Left ventricle myocardium inferior (tissue), 1 donor: ENCODE measurements around the gene HCN2. TPM values are rescaled to one million over a fixed set of nuclear protein-coding genes. Genes with fewer than 3 reads are reported as not detected.
"Not testable (repeated sequence)": the region's sequence is repeated elsewhere in the genome, so short reads cannot be mapped to it uniquely, and the experiment has no call there.

Experiments used
- DNase-seq: peaks from one replicate; pipeline ENCODE4 v3.0.0-alpha.2; 2020
- H3K27ac ChIP-seq: fragments of 200-600 bp; replicated peaks from 2 replicates; pipeline ENCODE4 v1.8.0; 2021
- H3K27me3 ChIP-seq: fragments of 200-600 bp; 2 replicates; pipeline ENCODE4 v1.8.0; 2021; ENCODE audit warnings: low read depth
- H3K36me3 ChIP-seq: fragments of 200-600 bp; 2 replicates; pipeline ENCODE4 v1.8.0; 2021
- H3K4me1 ChIP-seq: fragments of 200-600 bp; 2 replicates; pipeline ENCODE4 v1.8.0; 2021
- H3K4me3 ChIP-seq: fragments of 200-600 bp; 2 replicates; pipeline ENCODE4 v1.8.0; 2021; ENCODE audit warnings: mild to moderate bottlenecking, moderate library complexity
- H3K9me3 ChIP-seq: fragments of 200-600 bp; replicated peaks from 2 replicates; pipeline ENCODE4 v1.8.0; 2021
- CTCF ChIP-seq: fragments of 200-600 bp; IDR thresholded peaks from 2 replicates; pipeline ENCODE4 v1.8.0; 2021; ENCODE audit warnings: antibody characterized with exemption, mild to moderate bottlenecking, borderline replicate concordance
- intact Hi-C: fragments of 100-400 bp; cut with micrococcal nuclease; formaldehyde crosslinking; loops from one replicate; pipeline ENCODE4 v1.11.0; 2022
- total RNA-seq: library from RNA; stranded (reverse); fragmentation: NEBNext Ultra II Directional; extraction: Animal tissue kit (Norgen Biotek cat#: 25700); gene quantifications from one replicate; pipeline ENCODE4 v1.2.1, GENCODE V29; 2021
- donor health status: DM: no; HTN: yes; CAD: no; lungs with severe emphysema.

HCN2 gene
- total RNA-seq, 1 donor from 2014 or later: 21.9 TPM

GRCh38 chr19:602391-603301 lies 13.0 kb downstream of the HCN2 start:
- Histone ChIP-seq H3K9me3 (no peaks in the 10 kb centered on the region), H3K4me3 (no peak overlapping the region), H3K4me1 (peaks cover 9% of the 10 kb centered on the region), H3K27me3 (no peaks in the 10 kb centered on the region), H3K27ac (peak overlapping the region; percentile 58), H3K36me3 (no peaks in the 10 kb centered on the region)
- DNase-seq: no peak
- no peak for TF ChIP-seq CTCF
- intact Hi-C loops: no loop called here

- H3K4me3 ChIP-seq, intact Hi-C loops, H3K4me1 ChIP-seq, H3K27me3 ChIP-seq, H3K9me3 ChIP-seq, DNase-seq, H3K36me3 ChIP-seq: not testable (repeated sequence)
- peak overlapping the region; percentile 58 for H3K27ac ChIP-seq
Observed at GRCh38 chr19:603302-603639, 13.6 kb downstream of the HCN2 start.

GRCh38 chr19:603779-604178 lies 14.1 kb downstream of the HCN2 start:
- H3K27ac ChIP-seq, DNase-seq, H3K36me3 ChIP-seq, H3K4me3 ChIP-seq, intact Hi-C loops, H3K27me3 ChIP-seq, H3K9me3 ChIP-seq: not testable (repeated sequence)
- H3K4me1 ChIP-seq: peaks cover 13% of the 10 kb centered on the region

GRCh38 chr19:604355-604754 lies 14.7 kb downstream of the HCN2 start:
- Histone ChIP-seq H3K36me3 (no peaks in the 10 kb centered on the region), H3K27ac (no peak overlapping the region), H3K4me3 (no peak overlapping the region), H3K27me3 (no peaks in the 10 kb centered on the region), H3K9me3 (no peaks in the 10 kb centered on the region), H3K4me1 (peaks cover 18% of the 10 kb centered on the region)
- no peak for DNase-seq
- intact Hi-C loops: no loop called here
- no peak for TF ChIP-seq CTCF

GRCh38 chr19:605061-605971 lies 15.6 kb downstream of the HCN2 start:
- intact Hi-C loops: not testable (repeated sequence)

GRCh38 chr19:607301-608154 lies 17.8 kb downstream of the HCN2 start:
- no peaks in the 10 kb centered on the region for H3K36me3 ChIP-seq
- TF ChIP-seq CTCF: no peak
- no peak overlapping the region for H3K4me3 ChIP-seq
- no peak overlapping the region for H3K27ac ChIP-seq
- peaks cover 36% of the 10 kb centered on the region for H3K4me1 ChIP-seq
- intact Hi-C loops: no loop called here
- H3K27me3 ChIP-seq: no peaks in the 10 kb centered on the region
- no peak for DNase-seq
- no peaks in the 10 kb centered on the region for H3K9me3 ChIP-seq

More at GRCh38 chr19:605061-605971, 15.6 kb downstream of the HCN2 start:
- H3K36me3 ChIP-seq, H3K27me3 ChIP-seq, H3K4me3 ChIP-seq, DNase-seq, H3K27ac ChIP-seq, H3K9me3 ChIP-seq: not testable (repeated sequence)
- peaks cover 26% of the 10 kb centered on the region for H3K4me1 ChIP-seq
